RWPE2 (cell line): Measurements from ENCODE around the gene ZMYM4.

Experiments
- ATAC-seq: fragments of 200-7000 bp; cut with Tn5 transposase; 3 replicates; pipeline ENCODE4 v1.9.1; 2021; ENCODE audit warnings: low read depth
- DNase-seq: peaks from one replicate; pipeline ENCODE4 v3.0.0-alpha.2; 2020; ENCODE audit warnings: low spot score
- H3K27ac ChIP-seq: fragments of 450-650 bp; 2 replicates; pipeline ENCODE4 v1.5.1; 2017; ENCODE audit warnings: mild to moderate bottlenecking; ENCODE audit not compliant: poor library complexity, severe bottlenecking
- H3K27me3 ChIP-seq: fragments of 250-450 bp; sonication (Bioruptor Pico); 2 replicates; pipeline ENCODE4 v1.5.1; 2021; ENCODE audit warnings: mild to moderate bottlenecking, moderate library complexity; ENCODE audit not compliant: insufficient read depth, poor library complexity, severe bottlenecking
- H3K36me3 ChIP-seq: fragments of 250-450 bp; sonication (Bioruptor Pico); 2 replicates; pipeline ENCODE4 v1.5.1; 2020; ENCODE audit warnings: low read depth, mild to moderate bottlenecking, moderate library complexity
- H3K4me1 ChIP-seq: fragments of 250-450 bp; sonication (Bioruptor Pico); 2 replicates; pipeline ENCODE4 v1.5.1; 2021; ENCODE audit warnings: mild to moderate bottlenecking, moderate library complexity; ENCODE audit not compliant: insufficient read depth, poor library complexity, severe bottlenecking
- H3K4me3 ChIP-seq: fragments of 250-450 bp; sonication (Bioruptor Pico); 2 replicates; pipeline ENCODE4 v1.5.1; 2021; ENCODE audit warnings: mild to moderate bottlenecking, moderate library complexity; ENCODE audit not compliant: severe bottlenecking
- H3K9me3 ChIP-seq: fragments of 250-450 bp; sonication (Bioruptor Pico); 2 replicates; pipeline ENCODE4 v1.5.1; 2021; ENCODE audit warnings: mild to moderate bottlenecking, moderate library complexity; ENCODE audit not compliant: severe bottlenecking
- CTCF ChIP-seq: fragments of 450-650 bp; IDR thresholded peaks from one replicate; pipeline ENCODE4 v1.5.1; 2017; ENCODE audit warnings: mild to moderate bottlenecking, moderate library complexity; ENCODE audit not compliant: poor library complexity, severe bottlenecking

Gene ZMYM4

GRCh38 chr1:35470977-35471613, 202.6 kb downstream of the ZMYM4 start:
- no peak for DNase-seq
- H3K36me3 ChIP-seq = peaks cover 28% of the 10 kb centered on the region
- H3K27ac ChIP-seq = no peak overlapping the region
- TF ChIP-seq CTCF = no peak
- no peak overlapping the region for H3K4me3 ChIP-seq
- no peak for ATAC-seq
- H3K27me3 ChIP-seq = no peaks in the 10 kb centered on the region
- H3K4me1 ChIP-seq = peaks cover 6% of the 10 kb centered on the region
- H3K9me3 ChIP-seq = no peaks in the 10 kb centered on the region
